ENCODE measurements around the gene MAST4. TPM values are rescaled to one million over a fixed set of nuclear protein-coding genes. Genes with fewer than 3 reads are reported as not detected.

Gene MAST4
- total RNA-seq, 1 donor from 2014 or later: 112 TPM

DNA sequence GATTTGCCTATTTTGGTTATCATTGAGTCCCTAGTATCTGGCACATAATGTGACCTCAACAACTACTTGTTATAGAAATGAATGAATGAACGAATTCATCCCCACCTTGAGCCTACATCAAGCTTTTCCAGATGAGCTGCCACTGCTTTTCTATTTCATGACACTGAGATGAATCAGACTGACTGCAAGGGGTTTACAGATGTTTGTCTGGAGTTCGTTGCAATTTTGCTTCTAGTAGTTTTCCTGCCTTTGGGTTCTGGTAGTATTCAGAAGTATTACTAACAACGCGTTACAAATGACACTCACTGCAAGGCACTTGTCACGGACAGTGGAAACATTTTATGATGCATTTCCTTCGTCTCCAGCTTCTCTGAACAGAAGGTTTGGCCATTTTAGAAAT is 378.1 kb downstream of the MAST4 start:
- no peak for DNase-seq (ENCODE audit: low spot score)
- Mint-ChIP-seq H3K27me3 (ENCODE audit: unreplicated experiment) (no peaks in the 10 kb centered on the region), H3K36me3 (ENCODE audit: low read depth, unreplicated experiment) (peaks cover 13% of the 10 kb centered on the region), H3K4me3 (ENCODE audit: unreplicated experiment) (no peak overlapping the region), H3K27ac (ENCODE audit: unreplicated experiment) (no peak overlapping the region), H3K4me1 (ENCODE audit: unreplicated experiment) (peaks cover 4% of the 10 kb centered on the region), H3K9me3 (ENCODE audit: unreplicated experiment) (no peaks in the 10 kb centered on the region)
- TF ChIP-seq, protein P1, sequence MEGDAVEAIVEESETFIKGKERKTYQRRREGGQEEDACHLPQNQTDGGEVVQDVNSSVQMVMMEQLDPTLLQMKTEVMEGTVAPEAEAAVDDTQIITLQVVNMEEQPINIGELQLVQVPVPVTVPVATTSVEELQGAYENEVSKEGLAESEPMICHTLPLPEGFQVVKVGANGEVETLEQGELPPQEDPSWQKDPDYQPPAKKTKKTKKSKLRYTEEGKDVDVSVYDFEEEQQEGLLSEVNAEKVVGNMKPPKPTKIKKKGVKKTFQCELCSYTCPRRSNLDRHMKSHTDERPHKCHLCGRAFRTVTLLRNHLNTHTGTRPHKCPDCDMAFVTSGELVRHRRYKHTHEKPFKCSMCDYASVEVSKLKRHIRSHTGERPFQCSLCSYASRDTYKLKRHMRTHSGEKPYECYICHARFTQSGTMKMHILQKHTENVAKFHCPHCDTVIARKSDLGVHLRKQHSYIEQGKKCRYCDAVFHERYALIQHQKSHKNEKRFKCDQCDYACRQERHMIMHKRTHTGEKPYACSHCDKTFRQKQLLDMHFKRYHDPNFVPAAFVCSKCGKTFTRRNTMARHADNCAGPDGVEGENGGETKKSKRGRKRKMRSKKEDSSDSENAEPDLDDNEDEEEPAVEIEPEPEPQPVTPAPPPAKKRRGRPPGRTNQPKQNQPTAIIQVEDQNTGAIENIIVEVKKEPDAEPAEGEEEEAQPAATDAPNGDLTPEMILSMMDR (IDR thresholded peaks at IDR 0.05; ENCODE audit: unreplicated experiment): no peak

DNA sequence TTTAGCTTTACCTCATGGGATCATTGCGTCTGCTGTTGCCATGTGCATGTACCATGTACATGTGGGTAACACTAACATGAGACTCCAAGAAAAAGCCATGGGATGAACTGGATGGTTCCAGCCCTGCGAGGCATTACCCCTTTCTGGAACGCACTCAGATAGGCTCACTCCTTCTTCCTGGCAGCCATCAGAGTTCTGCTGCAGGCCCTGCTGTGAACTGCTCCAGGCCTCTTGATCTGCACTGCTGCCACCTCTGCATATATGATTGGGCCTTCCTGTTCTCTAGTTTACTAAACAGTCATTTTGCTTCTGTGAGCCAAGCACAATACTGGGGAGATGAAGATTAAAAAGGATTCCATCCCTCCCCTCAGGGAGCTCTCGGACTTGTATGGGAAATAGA is 379.9 kb downstream of the MAST4 start:
- H3K4me3 Mint-ChIP-seq (ENCODE audit: unreplicated experiment): no peak overlapping the region
- no peaks in the 10 kb centered on the region for H3K27me3 Mint-ChIP-seq (ENCODE audit: unreplicated experiment)
- TF ChIP-seq, protein P1 (IDR thresholded peaks at IDR 0.05; ENCODE audit: unreplicated experiment): no peak
- peaks cover 6% of the 10 kb centered on the region for H3K36me3 Mint-ChIP-seq (ENCODE audit: low read depth, unreplicated experiment)
- peaks cover 4% of the 10 kb centered on the region for H3K4me1 Mint-ChIP-seq (ENCODE audit: unreplicated experiment)
- H3K27ac Mint-ChIP-seq (ENCODE audit: unreplicated experiment): no peak overlapping the region
- H3K9me3 Mint-ChIP-seq (ENCODE audit: unreplicated experiment): no peaks in the 10 kb centered on the region
- no peak for DNase-seq (ENCODE audit: low spot score)

DNA sequence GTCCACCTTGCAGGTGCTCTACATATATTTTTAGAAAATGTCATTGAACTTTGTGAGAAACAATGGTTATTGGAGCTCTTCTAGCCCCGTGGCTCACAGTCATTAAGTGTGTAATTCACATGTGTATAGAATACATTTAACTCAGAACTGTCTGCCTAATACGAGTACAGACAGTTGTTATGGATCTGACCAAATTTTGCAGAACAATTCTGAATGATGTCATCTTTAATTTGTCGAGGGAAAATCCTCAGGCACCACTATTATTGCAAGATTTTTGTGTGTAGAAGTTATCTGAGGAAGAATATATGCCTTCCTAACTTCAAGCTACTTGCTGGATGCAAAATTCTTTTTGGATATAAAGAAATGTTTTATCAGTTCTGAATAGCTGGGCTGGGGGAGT is 383.5 kb downstream of the MAST4 start:
- Mint-ChIP-seq H3K27me3 (ENCODE audit: unreplicated experiment) (no peaks in the 10 kb centered on the region), H3K36me3 (ENCODE audit: low read depth, unreplicated experiment) (peaks cover 6% of the 10 kb centered on the region), H3K9me3 (ENCODE audit: unreplicated experiment) (no peaks in the 10 kb centered on the region), H3K4me1 (ENCODE audit: unreplicated experiment) (peaks cover 11% of the 10 kb centered on the region), H3K27ac (ENCODE audit: unreplicated experiment) (no peak overlapping the region), H3K4me3 (ENCODE audit: unreplicated experiment) (no peak overlapping the region)
- no peak for DNase-seq (ENCODE audit: low spot score)
- TF ChIP-seq, protein P1 (IDR thresholded peaks at IDR 0.05; ENCODE audit: unreplicated experiment): no peak

DNA sequence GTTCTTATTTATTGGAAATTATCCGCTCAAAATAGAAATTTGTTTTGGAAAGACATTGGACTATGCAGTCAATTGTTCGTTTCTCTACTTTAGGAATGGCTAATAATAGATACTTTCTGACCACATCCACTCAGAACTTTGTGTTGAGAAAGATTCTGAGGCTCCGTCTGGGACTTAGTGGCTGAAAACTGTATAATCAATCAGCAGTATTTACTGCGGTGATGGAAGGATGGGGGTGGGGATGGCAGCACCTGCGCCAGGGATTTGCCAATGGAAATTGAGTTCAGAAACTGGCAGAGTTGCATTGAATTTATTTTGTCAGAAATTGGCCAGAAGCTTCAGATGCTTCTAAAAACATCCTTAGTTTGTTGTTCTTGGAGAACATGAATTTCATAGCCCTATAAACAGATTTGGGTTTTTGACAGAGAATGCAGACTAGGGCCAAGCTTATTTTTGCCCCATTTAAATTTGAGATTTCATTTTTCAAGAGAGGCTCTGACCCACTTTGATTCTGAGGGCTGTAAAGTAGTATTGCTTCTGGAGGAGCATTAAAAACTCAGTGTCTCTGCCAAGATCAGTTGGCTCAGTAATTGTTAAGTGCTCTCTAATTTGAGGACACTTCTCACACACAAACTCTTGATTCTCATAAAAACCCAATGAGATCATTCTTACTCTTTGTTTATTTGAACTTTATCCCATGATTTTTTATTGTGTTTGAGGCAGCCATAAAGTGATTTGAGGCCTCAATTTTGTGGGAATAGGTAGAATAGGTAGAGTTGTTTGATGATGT is 385.3 kb downstream of the MAST4 start:
- no peak for DNase-seq (ENCODE audit: low spot score)
- H3K4me1 Mint-ChIP-seq (ENCODE audit: unreplicated experiment): peaks cover 7% of the 10 kb centered on the region
- H3K27ac Mint-ChIP-seq (ENCODE audit: unreplicated experiment): no peak overlapping the region
- TF ChIP-seq, protein P1 (IDR thresholded peaks at IDR 0.05; ENCODE audit: unreplicated experiment): no peak
- H3K4me3 Mint-ChIP-seq (ENCODE audit: unreplicated experiment): no peak overlapping the region
- H3K9me3 Mint-ChIP-seq (ENCODE audit: unreplicated experiment): no peaks in the 10 kb centered on the region
- no peaks in the 10 kb centered on the region for H3K27me3 Mint-ChIP-seq (ENCODE audit: unreplicated experiment)
- peaks cover 2% of the 10 kb centered on the region for H3K36me3 Mint-ChIP-seq (ENCODE audit: low read depth, unreplicated experiment)

DNA sequence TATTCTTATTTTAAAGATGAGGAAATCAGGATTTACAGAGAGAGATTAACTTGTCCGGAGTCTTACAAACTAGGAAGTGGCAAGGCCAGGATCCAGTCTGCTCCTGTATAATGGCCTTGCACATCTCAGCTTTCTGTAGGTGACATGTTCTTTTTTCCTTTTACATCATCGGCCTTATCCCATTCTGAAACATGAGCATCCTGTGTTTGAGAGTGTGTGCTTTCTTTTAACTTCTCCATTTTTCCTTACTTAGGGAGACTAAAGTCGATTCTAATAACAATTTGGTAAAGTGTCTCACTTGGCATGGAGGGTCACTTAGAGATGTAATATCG is 385.8 kb downstream of the MAST4 start:
- TF ChIP-seq, protein P1 (IDR thresholded peaks at IDR 0.05; ENCODE audit: unreplicated experiment): no peak
- Mint-ChIP-seq H3K27me3 (ENCODE audit: unreplicated experiment) (no peaks in the 10 kb centered on the region), H3K36me3 (ENCODE audit: low read depth, unreplicated experiment) (no peaks in the 10 kb centered on the region), H3K4me3 (ENCODE audit: unreplicated experiment) (no peak overlapping the region), H3K4me1 (ENCODE audit: unreplicated experiment) (peaks cover 7% of the 10 kb centered on the region), H3K27ac (ENCODE audit: unreplicated experiment) (no peak overlapping the region), H3K9me3 (ENCODE audit: unreplicated experiment) (no peaks in the 10 kb centered on the region)
- no peak for DNase-seq (ENCODE audit: low spot score)

Data from endothelial cell (in vitro differentiated cells).